HG02938 (cell line): ENCODE results near the gene PLCB1.

Experiments
- ATAC-seq: cut with Tn5 transposase; IDR thresholded peaks from one replicate; pipeline ENCODE4 v1.9.1; 2021; ENCODE audit warnings: mild to moderate bottlenecking, moderate library complexity; ENCODE audit not compliant: unreplicated experiment

PLCB1 gene

GRCh38 chr20:8744228-8744844, 612.3 kb downstream of the PLCB1 start:
- ATAC-seq = no peak

- ATAC-seq = no peak
These were observed 617.0 kb downstream of the PLCB1 start for GRCh38 chr20:8749101-8749500.

- ATAC-seq = no peak
These were observed 617.9 kb downstream of the PLCB1 start for GRCh38 chr20:8749986-8750385.

- no peak for ATAC-seq
These were observed 623.5 kb downstream of the PLCB1 start for GRCh38 chr20:8755340-8756118.

GRCh38 chr20:8756410-8756809, 624.3 kb downstream of the PLCB1 start:
- ATAC-seq = no peak

GRCh38 chr20:8757146-8757545, 625.1 kb downstream of the PLCB1 start:
- no peak for ATAC-seq

- ATAC-seq = no peak
These were observed 632.4 kb downstream of the PLCB1 start for GRCh38 chr20:8764344-8764962.

- ATAC-seq = no peak
These were observed 634.9 kb downstream of the PLCB1 start for GRCh38 chr20:8766868-8767390.

- ATAC-seq = no peak
These were observed 642.3 kb downstream of the PLCB1 start for GRCh38 chr20:8774412-8774811.

- ATAC-seq = no peak
These were observed 645.8 kb downstream of the PLCB1 start for GRCh38 chr20:8777911-8778310.

- ATAC-seq = no peak
These were observed 646.3 kb downstream of the PLCB1 start for GRCh38 chr20:8778387-8778786.

- ATAC-seq = no peak
These were observed 648.8 kb downstream of the PLCB1 start for GRCh38 chr20:8780915-8781314.

GRCh38 chr20:8782804-8783203, 650.7 kb downstream of the PLCB1 start:
- no peak for ATAC-seq

- no peak for ATAC-seq
These were observed 651.7 kb downstream of the PLCB1 start for GRCh38 chr20:8783734-8784133.

GRCh38 chr20:8786383-8786782, 654.3 kb downstream of the PLCB1 start:
- ATAC-seq = no peak

GRCh38 chr20:8787090-8787489, 655.0 kb downstream of the PLCB1 start:
- no peak for ATAC-seq

- no peak for ATAC-seq
These were observed 656.2 kb downstream of the PLCB1 start for GRCh38 chr20:8788275-8788674.

GRCh38 chr20:8788831-8789230, 656.8 kb downstream of the PLCB1 start:
- no peak for ATAC-seq

- ATAC-seq = peak; percentile 86
These were observed 658.5 kb downstream of the PLCB1 start for GRCh38 chr20:8790442-8791074.

- ATAC-seq = no peak
These were observed 663.3 kb downstream of the PLCB1 start for GRCh38 chr20:8795404-8795803.

GRCh38 chr20:8796088-8796660, 664.1 kb downstream of the PLCB1 start:
- ATAC-seq = no peak
